Endothelial cell of umbilical vein (primary cell): Measurements from ENCODE around the gene TRAPPC10. TPM values are rescaled to one million over a fixed set of nuclear protein-coding genes. Genes with fewer than 3 reads are reported as not detected.

Experiments used
- BruUV-seq: library from RNA; stranded (reverse); fragments of 400-500 nt; replicated peaks from 2 replicates; lab custom pipeline; 2021; lab: Mats Ljungman, UMichigan
- CTCF ChIA-PET: fragments of 300-600, 350-600 bp; sonication (Branson Sonifier 250); formaldehyde crosslinking; loops from one replicate; lab custom pipeline; 2021; ENCODE audit warnings: antibody characterized with exemption, inconsistent platforms; lab: Charles Lee
- POLR2A ChIA-PET: fragments of 300-600, 350-600 bp; sonication (Branson Sonifier 250); formaldehyde crosslinking; loops from one replicate; lab custom pipeline; 2021; ENCODE audit warnings: antibody characterized with exemption, inconsistent platforms; lab: Charles Lee
- DNase-seq: peaks from one replicate; pipeline ENCODE4 v3.0.0-alpha.2; 2011; ENCODE audit warnings: low read depth, low spot score
- FAIRE-seq: peaks from 2 replicates; lab custom pipeline; 2011; peaks lifted over from hg19 to GRCh38; lab: Jason Lieb, UNC
- H2AFZ ChIP-seq: 2 replicates; pipeline ENCODE4 v1.6.0; 2012; ENCODE audit warnings: low read depth, low read length, control low read depth, inconsistent platforms
- H3K27ac ChIP-seq: 2 replicates; pipeline ENCODE4 v1.5.1; 2011; ENCODE audit warnings: low read depth, mild to moderate bottlenecking, control low read depth, low read length, moderate library complexity; ENCODE audit not compliant: insufficient read depth
- H3K27me3 ChIP-seq, 2 experiments: 2 replicates each; pipeline versions ENCODE4 v1.6.0 to v1.6.1; 2011; ENCODE audit warnings: low read length in 2 of 2, mixed read lengths in 1 of 2; ENCODE audit not compliant: control insufficient read depth in 2 of 2, insufficient read depth in 2 of 2
- H3K36me3 ChIP-seq, 2 experiments: 2 replicates in 1 of 2; 3 replicates in 1 of 2; pipeline ENCODE4 v1.5.1; 2011; ENCODE audit warnings: low read length in 2 of 2, mild to moderate bottlenecking in 1 of 2, moderate library complexity in 1 of 2; ENCODE audit not compliant: control insufficient read depth in 2 of 2, insufficient read depth in 2 of 2; ENCODE audit errors: extremely low read depth in 1 of 2
- H3K4me1 ChIP-seq: 3 replicates; pipeline ENCODE4 v1.5.1; 2011; ENCODE audit warnings: mild to moderate bottlenecking, low read length; ENCODE audit not compliant: control insufficient read depth, insufficient read depth; ENCODE audit errors: extremely low read depth
- H3K4me2 ChIP-seq: 2 replicates; pipeline ENCODE4 v1.6.1; 2011; ENCODE audit warnings: low read length, control low read depth, mixed read lengths; ENCODE audit not compliant: insufficient read depth
- H3K4me3 ChIP-seq, 3 experiments: fragments of 200-600 bp in 1 of 3; sonication (generic), shearing (Covaris generic) in 1 of 3; replicated peaks in 1 of 3; 2 replicates each; pipeline ENCODE4 v1.5.1; 2011 to 2016; ENCODE audit warnings: control low read depth in 3 of 3, low read length in 3 of 3, mild to moderate bottlenecking in 2 of 3, inconsistent platforms in 1 of 3, low read depth in 1 of 3, moderate library complexity in 1 of 3; ENCODE audit not compliant: insufficient read depth in 1 of 3
- H3K79me2 ChIP-seq: 2 replicates; pipeline ENCODE4 v1.6.0; 2012; ENCODE audit warnings: low read length, inconsistent platforms; ENCODE audit not compliant: control insufficient read depth, insufficient read depth
- H3K9ac ChIP-seq: replicated peaks from 2 replicates; pipeline ENCODE3; 2011; ENCODE audit warnings: low read length, control low read depth; ENCODE audit not compliant: insufficient read depth; ENCODE audit errors: extremely low read depth
- H3K9me1 ChIP-seq: replicated peaks from 3 replicates; pipeline ENCODE4 v1.6.0; 2011; ENCODE audit warnings: mild to moderate bottlenecking, low read length; ENCODE audit not compliant: control insufficient read depth, insufficient read depth; ENCODE audit errors: extremely low read depth
- H3K9me3 ChIP-seq: replicated peaks from 2 replicates; pipeline ENCODE4 v1.5.1; 2012; ENCODE audit warnings: low read length, inconsistent platforms; ENCODE audit not compliant: control insufficient read depth, insufficient read depth
- H4K20me1 ChIP-seq: replicated peaks from 2 replicates; pipeline ENCODE3; 2011; ENCODE audit warnings: mild to moderate bottlenecking, low read length; ENCODE audit not compliant: control insufficient read depth, insufficient read depth; ENCODE audit errors: extremely low read depth
- CTCF ChIP-seq, 2 donors: IDR thresholded peaks; 1 replicate in 1 of 2; 2 replicates in 1 of 2; pipeline ENCODE4 v1.5.1; 2011; ENCODE audit warnings: low read length in 2 of 2, mild to moderate bottlenecking in 2 of 2, moderate library complexity in 2 of 2, control low read depth in 1 of 2, inconsistent platforms in 1 of 2, low read depth in 1 of 2; ENCODE audit not compliant: insufficient read depth in 1 of 2; ENCODE audit errors: extremely low read depth in 1 of 2
- EZH2 ChIP-seq: IDR thresholded peaks from 2 replicates; pipeline ENCODE4 v1.6.1; 2012; ENCODE audit warnings: borderline replicate concordance, low read depth, mild to moderate bottlenecking, moderate library complexity, low read length, inconsistent platforms; ENCODE audit not compliant: severe bottlenecking
- FOS ChIP-seq: IDR thresholded peaks from 2 replicates; pipeline ENCODE4 v1.6.1; 2011; ENCODE audit warnings: mild to moderate bottlenecking, low read length, moderate library complexity, borderline replicate concordance; ENCODE audit not compliant: insufficient read depth
- GATA2 ChIP-seq: IDR thresholded peaks from 2 replicates; pipeline ENCODE4 v1.7.0; 2011; ENCODE audit warnings: low read depth, mild to moderate bottlenecking, moderate library complexity, mixed read lengths, low read length; ENCODE audit not compliant: insufficient read length, insufficient read depth
- JUN ChIP-seq: IDR thresholded peaks from 2 replicates; pipeline ENCODE4 v1.6.1; 2011; ENCODE audit warnings: borderline replicate concordance, low read depth; ENCODE audit not compliant: insufficient read length, insufficient read depth
- MAX ChIP-seq: IDR thresholded peaks from 2 replicates; pipeline ENCODE4 v1.6.1; 2011; ENCODE audit not compliant: insufficient read depth, insufficient read length
- MYC ChIP-seq: IDR thresholded peaks from one replicate; pipeline ENCODE4 v1.6.1; 2011; ENCODE audit warnings: mild to moderate bottlenecking, low read depth, low read length
- POLR2A ChIP-seq: IDR thresholded peaks from 2 replicates; pipeline ENCODE4 v1.6.1; 2012; ENCODE audit warnings: low read depth, mild to moderate bottlenecking, control low read depth, low read length
- POLR2AphosphoS5 ChIP-seq: IDR thresholded peaks from 2 replicates; pipeline ENCODE4 v1.6.1; 2012; ENCODE audit warnings: low read depth, mild to moderate bottlenecking, control low read depth, low read length, moderate library complexity; ENCODE audit not compliant: insufficient read depth
- dilution Hi-C: fragments of 300-500 bp; cut with MboI; formaldehyde crosslinking; loops from one replicate; pipeline ENCODE4 v1.15.0; 2019; ENCODE audit warnings: low sequenced_read_pairs; ENCODE audit not compliant: extremely low pct_ligation_motif_present
- intact Hi-C: fragments of 100-400 bp; cut with micrococcal nuclease; formaldehyde crosslinking; loops from one replicate; pipeline ENCODE4 v1.10.0; 2022
- polyA plus RNA-seq, 4 experiments: library from polyadenylated mRNA; depleted of rRNA in 3 of 4; stranded (reverse) in 3 of 4; unstranded in 1 of 4; fragments of >200 nt; gene quantifications; 2 replicates each; pipeline versions ENCODE4 v1.2.1 to v1.2.3, GENCODE V29; 2011 to 2012; ENCODE audit warnings: missing spikeins in 1 of 4
- total RNA-seq: library from RNA; stranded (reverse); gene quantifications from 2 replicates; pipeline ENCODE4 v1.2.3, GENCODE V29; 2021

Gene TRAPPC10
- total and polyA plus RNA-seq, 2 donors (not counting 3 experiments of a cell fraction or from before 2014, with no cell fraction given), result 21.5 to 33.6 TPM

GRCh38 chr21:43987509-43987908 is 24.6 kb upstream of the TRAPPC10 start:
- intact Hi-C loops, result no loop called here

More at GRCh38 chr21:43987509-43987908, 24.6 kb upstream of the TRAPPC10 start:
- Histone ChIP-seq H3K9me3 (no peaks in the 10 kb centered on the region), H3K9ac (no peak overlapping the region), H3K4me1 (no peaks in the 10 kb centered on the region), H2AFZ (no peak overlapping the region), H3K4me3 (no peak overlapping the region), H3K27me3 (peaks cover 3 to 4% of the 10 kb centered on the region in 2 experiments), H3K36me3 (no peaks in the 10 kb centered on the region), H3K4me2 (no peak overlapping the region), H3K27ac (no peak overlapping the region), H3K79me2 (no peaks in the 10 kb centered on the region), H3K9me1 (no peaks in the 10 kb centered on the region), H4K20me1 (no peaks in the 10 kb centered on the region)
- ChIA-PET POLR2A (no interaction called here), CTCF (interaction anchor here (0.9 kb wide), 1 partner anchor 18 kb away, joined by 3 read pairs; no protein-coding TSS in a partner anchor)
- TF ChIP-seq JUN (no peak), POLR2AphosphoS5 (no peak), POLR2A (no peak), EZH2 (no peak), GATA2 (no peak), MAX (no peak), CTCF (IDR thresholded peaks at IDR 0.05; ENCODE audit: extremely low read depth in 1 of 2, insufficient read depth in 1 of 2, low read depth in 1 of 2, low read length in 2 of 2) (no peak), FOS (no peak), MYC (no peak)
- DNase-seq, result no peak
- peak; percentile 4 for FAIRE-seq
- no TSS peak for BruUV-seq
- dilution Hi-C loops, result no loop called here
